Measurements from ENCODE around the gene MYCBP2.
"Not testable (repeated sequence)": the region's sequence is repeated elsewhere in the genome, so short reads cannot be mapped to it uniquely, and the experiment has no call there.

The MYCBP2 gene

DNA sequence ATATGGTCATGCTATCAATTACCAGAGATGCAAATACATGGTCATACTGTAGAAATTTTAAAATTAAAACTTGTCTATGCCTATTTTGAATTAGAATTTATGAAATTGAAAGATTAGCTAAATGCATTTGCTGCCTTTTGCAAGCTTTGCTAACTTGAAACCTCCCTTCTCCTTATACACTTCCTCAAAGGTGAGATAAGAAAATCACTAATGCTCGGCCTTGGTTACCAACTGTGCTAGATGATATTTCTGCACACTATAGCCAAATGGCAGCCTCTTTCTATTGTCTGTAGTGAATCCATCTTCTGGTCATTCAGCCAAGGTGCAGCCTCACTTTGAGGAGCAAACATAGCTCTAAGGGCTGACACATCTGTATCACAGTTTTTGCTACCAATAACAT is 31.1 kb upstream of the MYCBP2 start:
- Histone ChIP-seq H3K4me1 (ENCODE audit: control insufficient read depth, insufficient read depth, low read length) (no peaks in the 10 kb centered on the region), H3K36me3 (ENCODE audit: control insufficient read depth, insufficient read depth, low read length) (no peaks in the 10 kb centered on the region), H3K9ac (ENCODE audit: low read length) (no peak overlapping the region), H3K27ac (ENCODE audit: low read depth, low read length) (no peak overlapping the region), H3K27me3 (ENCODE audit: control insufficient read depth, insufficient read depth, low read length) (no peaks in the 10 kb centered on the region), H3K9me3 (ENCODE audit: control insufficient read depth, insufficient read depth, low read depth, low read length) (no peaks in the 10 kb centered on the region), H3K4me3 (ENCODE audit: low read depth, low read length) (no peak overlapping the region)

DNA sequence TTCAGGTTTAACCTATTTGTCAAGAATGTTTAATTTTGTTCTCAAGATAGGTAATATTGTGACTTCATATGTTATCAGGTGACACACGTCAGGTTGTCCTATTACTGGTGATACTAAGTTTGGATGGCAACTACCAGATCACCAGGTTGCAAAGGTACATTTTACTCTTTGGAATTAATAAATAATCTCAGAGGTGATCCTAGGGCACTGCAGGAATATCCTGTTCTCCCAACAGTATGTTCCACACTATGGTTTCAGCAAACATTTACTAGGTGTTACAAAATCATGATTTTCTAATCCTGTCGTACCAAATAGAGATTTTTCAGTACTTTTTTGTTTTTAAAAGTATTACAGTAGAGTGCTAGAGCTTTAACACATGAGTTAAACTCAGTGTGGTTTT is 29.3 kb upstream of the MYCBP2 start:
- H3K36me3 ChIP-seq (ENCODE audit: control insufficient read depth, insufficient read depth, low read length), result no peaks in the 10 kb centered on the region
- H3K9me3 ChIP-seq (ENCODE audit: control insufficient read depth, insufficient read depth, low read depth, low read length), result no peaks in the 10 kb centered on the region
- no peak overlapping the region for H3K9ac ChIP-seq (ENCODE audit: low read length)
- H3K27me3 ChIP-seq (ENCODE audit: control insufficient read depth, insufficient read depth, low read length), result no peaks in the 10 kb centered on the region
- H3K4me3 ChIP-seq (ENCODE audit: low read depth, low read length), result no peak overlapping the region
- no peak overlapping the region for H3K27ac ChIP-seq (ENCODE audit: low read depth, low read length)
- H3K4me1 ChIP-seq (ENCODE audit: control insufficient read depth, insufficient read depth, low read length), result no peaks in the 10 kb centered on the region

DNA sequence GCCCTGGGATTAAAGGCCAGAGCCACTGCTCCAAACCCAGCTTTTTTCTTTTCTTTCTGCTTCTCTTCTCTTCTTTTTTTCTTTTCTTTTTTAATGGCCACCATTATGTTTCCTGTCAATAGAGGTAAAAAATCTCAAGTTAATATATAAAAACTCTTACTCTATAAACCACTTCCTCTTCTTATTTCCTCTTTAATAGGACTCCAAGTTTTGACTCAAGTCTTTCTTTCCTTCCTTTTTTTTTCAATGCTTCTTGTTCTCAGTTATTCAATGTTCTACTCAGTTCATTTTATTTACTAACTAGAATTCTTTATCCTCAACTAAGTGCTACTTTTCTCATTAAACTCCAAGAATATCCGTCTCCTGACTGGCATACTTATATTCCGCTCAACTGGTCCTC is 27.1 kb upstream of the MYCBP2 start:
- H3K27ac ChIP-seq (ENCODE audit: low read depth, low read length), result no peak overlapping the region
- no peaks in the 10 kb centered on the region for H3K4me1 ChIP-seq (ENCODE audit: control insufficient read depth, insufficient read depth, low read length)
- no peak overlapping the region for H3K4me3 ChIP-seq (ENCODE audit: low read depth, low read length)
- H3K36me3 ChIP-seq (ENCODE audit: control insufficient read depth, insufficient read depth, low read length), result no peaks in the 10 kb centered on the region
- no peak overlapping the region for H3K9ac ChIP-seq (ENCODE audit: low read length)
- no peaks in the 10 kb centered on the region for H3K27me3 ChIP-seq (ENCODE audit: control insufficient read depth, insufficient read depth, low read length)
- H3K9me3 ChIP-seq (ENCODE audit: control insufficient read depth, insufficient read depth, low read depth, low read length), result no peaks in the 10 kb centered on the region

DNA sequence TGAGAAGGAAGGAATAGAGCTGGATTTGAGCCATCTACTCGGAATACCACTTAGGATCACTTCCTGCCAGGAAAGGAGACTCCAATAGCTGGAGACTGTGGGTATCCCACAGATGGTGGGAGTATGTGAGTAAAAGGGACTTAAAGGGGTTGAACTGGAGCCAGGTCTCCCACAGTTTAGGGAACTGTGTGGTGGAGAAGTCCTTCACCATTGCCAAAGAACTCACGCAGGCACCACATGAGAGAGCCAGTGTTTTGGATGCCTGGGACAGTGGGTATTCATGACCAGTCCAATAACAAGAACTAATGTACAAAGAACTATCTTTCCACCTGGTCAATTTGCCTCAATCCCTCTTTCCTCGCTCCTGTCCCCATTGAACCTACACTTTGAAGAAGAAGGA is 24.4 kb upstream of the MYCBP2 start:
- H3K4me1 ChIP-seq (ENCODE audit: control insufficient read depth, insufficient read depth, low read length), result no peaks in the 10 kb centered on the region
- no peaks in the 10 kb centered on the region for H3K36me3 ChIP-seq (ENCODE audit: control insufficient read depth, insufficient read depth, low read length)
- no peak overlapping the region for H3K4me3 ChIP-seq (ENCODE audit: low read depth, low read length)
- no peaks in the 10 kb centered on the region for H3K27me3 ChIP-seq (ENCODE audit: control insufficient read depth, insufficient read depth, low read length)
- H3K27ac ChIP-seq (ENCODE audit: low read depth, low read length), result no peak overlapping the region
- H3K9ac ChIP-seq (ENCODE audit: low read length), result no peak overlapping the region
- H3K9me3 ChIP-seq (ENCODE audit: control insufficient read depth, insufficient read depth, low read depth, low read length), result no peaks in the 10 kb centered on the region

DNA sequence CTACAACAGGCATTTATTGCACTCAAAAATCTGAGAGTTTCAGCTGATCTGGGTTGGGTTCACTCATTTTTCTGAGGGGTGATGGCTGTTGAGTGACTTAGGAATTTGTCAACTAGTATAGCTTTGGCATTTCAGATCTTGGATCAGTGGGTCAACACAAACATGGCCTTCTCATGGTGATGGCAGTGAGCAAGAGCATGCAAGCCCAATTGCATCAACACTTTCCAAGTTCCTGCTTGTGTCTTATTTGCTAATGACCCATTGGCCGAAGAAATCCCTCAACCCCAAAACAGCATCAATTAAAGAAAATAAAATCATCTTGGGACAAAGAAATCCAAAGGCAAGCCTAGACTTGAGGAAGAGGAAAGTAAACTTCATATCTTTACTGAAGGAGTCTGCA is 23.9 kb upstream of the MYCBP2 start:
- Histone ChIP-seq H3K27ac (ENCODE audit: low read depth, low read length) (no peak overlapping the region), H3K36me3 (ENCODE audit: control insufficient read depth, insufficient read depth, low read length) (no peaks in the 10 kb centered on the region), H3K9me3 (ENCODE audit: control insufficient read depth, insufficient read depth, low read depth, low read length) (no peaks in the 10 kb centered on the region), H3K4me3 (ENCODE audit: low read depth, low read length) (no peak overlapping the region), H3K4me1 (ENCODE audit: control insufficient read depth, insufficient read depth, low read length) (no peaks in the 10 kb centered on the region), H3K27me3 (ENCODE audit: control insufficient read depth, insufficient read depth, low read length) (no peaks in the 10 kb centered on the region), H3K9ac (ENCODE audit: low read length) (no peak overlapping the region)

DNA sequence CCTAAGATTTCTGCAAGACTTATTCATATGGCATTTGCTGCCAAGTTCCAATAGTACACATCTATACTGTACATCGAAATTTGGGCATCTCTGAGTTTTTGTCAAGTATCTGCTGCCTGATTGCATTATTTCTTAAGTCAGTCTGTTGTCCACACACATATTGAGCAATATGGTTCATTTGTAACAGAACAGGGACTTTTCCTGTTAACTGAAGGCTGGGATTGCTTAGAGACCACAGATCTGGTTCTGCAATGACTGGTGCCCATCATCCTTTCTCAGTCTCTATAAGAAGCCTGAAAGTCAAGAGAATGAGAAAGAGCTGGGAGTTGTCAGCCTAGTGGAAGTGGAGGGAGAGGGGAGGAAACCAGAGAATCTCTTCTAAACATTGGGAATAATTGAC is 22.5 kb upstream of the MYCBP2 start:
- Histone ChIP-seq H3K9me3 (ENCODE audit: control insufficient read depth, insufficient read depth, low read depth, low read length) (no peaks in the 10 kb centered on the region), H3K4me1 (ENCODE audit: control insufficient read depth, insufficient read depth, low read length) (no peaks in the 10 kb centered on the region), H3K27ac (ENCODE audit: low read depth, low read length) (no peak overlapping the region), H3K9ac (ENCODE audit: low read length) (no peak overlapping the region), H3K4me3 (ENCODE audit: low read depth, low read length) (no peak overlapping the region), H3K36me3 (ENCODE audit: control insufficient read depth, insufficient read depth, low read length) (no peaks in the 10 kb centered on the region), H3K27me3 (ENCODE audit: control insufficient read depth, insufficient read depth, low read length) (no peaks in the 10 kb centered on the region)

DNA sequence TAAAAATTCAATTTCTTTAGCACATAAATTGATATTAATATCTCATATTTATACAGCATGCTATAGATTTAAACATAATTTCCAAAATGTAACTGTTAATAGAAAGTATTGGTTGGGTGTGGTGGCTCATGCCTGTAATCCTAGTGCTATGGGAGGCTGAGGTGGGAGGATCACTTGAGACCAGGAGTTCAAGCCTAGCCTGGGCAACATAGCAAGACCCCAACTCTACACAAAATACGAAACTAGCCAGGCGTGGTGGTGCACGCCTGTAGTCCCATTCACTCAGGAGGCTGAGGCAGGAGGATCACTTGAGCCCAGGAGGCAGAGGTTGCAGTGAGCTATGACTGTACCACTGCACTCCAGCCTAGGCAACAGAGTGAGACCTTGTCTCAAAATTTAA is 20.5 kb upstream of the MYCBP2 start:
- H3K4me3 ChIP-seq (ENCODE audit: low read depth, low read length); H3K27ac ChIP-seq (ENCODE audit: low read depth, low read length); H3K9me3 ChIP-seq (ENCODE audit: control insufficient read depth, insufficient read depth, low read depth, low read length); H3K27me3 ChIP-seq (ENCODE audit: control insufficient read depth, insufficient read depth, low read length); H3K36me3 ChIP-seq (ENCODE audit: control insufficient read depth, insufficient read depth, low read length); H3K9ac ChIP-seq (ENCODE audit: low read length); H3K4me1 ChIP-seq (ENCODE audit: control insufficient read depth, insufficient read depth, low read length): not testable (repeated sequence)

DNA sequence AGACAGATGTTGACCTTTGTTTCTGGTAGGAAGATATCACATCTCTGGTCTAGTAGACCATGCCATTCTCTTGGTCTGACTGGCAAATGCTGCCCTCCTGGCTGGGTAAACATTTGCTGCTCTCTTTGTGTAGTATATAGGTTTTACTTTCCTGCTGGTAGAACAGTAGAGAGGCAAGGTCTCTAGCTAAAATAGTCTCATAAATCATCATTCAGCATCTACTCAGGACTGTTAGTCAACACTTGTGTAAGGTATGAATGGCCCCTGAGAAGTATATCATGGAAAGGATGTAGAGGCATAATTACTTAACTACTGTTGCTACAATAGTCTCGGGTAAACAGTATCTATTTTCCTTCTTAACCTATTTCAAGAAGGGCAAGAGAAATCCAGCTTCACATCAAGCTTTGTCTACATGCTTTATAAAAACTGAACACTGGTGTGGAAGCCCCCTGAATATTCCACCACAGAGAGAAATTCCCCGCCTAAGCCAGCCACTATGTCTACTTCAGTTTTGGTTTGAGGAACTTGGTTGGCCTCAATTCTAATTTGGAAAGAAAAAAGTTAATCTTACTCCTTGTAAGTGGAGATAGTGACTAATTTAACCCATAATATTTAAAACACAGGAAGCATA is 18.4 kb upstream of the MYCBP2 start:
- no peaks in the 10 kb centered on the region for H3K9me3 ChIP-seq (ENCODE audit: control insufficient read depth, insufficient read depth, low read depth, low read length)
- no peak overlapping the region for H3K9ac ChIP-seq (ENCODE audit: low read length)
- H3K27me3 ChIP-seq (ENCODE audit: control insufficient read depth, insufficient read depth, low read length), result no peaks in the 10 kb centered on the region
- H3K36me3 ChIP-seq (ENCODE audit: control insufficient read depth, insufficient read depth, low read length), result no peaks in the 10 kb centered on the region
- H3K4me3 ChIP-seq (ENCODE audit: low read depth, low read length), result no peak overlapping the region
- no peak overlapping the region for H3K27ac ChIP-seq (ENCODE audit: low read depth, low read length)
- H3K4me1 ChIP-seq (ENCODE audit: control insufficient read depth, insufficient read depth, low read length), result no peaks in the 10 kb centered on the region

DNA sequence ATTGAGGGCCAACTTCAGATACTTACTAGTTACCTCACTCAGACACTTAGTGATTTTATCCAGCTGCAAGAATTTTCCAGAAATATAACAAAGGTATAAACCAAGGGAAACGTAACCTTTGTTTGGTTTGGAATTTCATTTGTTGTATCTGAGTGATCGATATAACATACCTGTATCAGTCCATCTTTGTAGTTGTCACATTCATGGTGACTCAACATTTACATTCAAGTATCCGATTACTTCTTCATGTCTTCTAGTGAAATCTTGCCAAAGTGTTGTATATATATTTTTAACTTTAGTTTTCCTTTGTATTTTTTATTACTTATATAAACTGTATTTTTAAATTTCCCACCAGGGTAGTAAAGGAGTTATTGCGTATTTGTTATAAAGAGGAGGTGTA is 16.9 kb upstream of the MYCBP2 start:
- no peak overlapping the region for H3K9ac ChIP-seq (ENCODE audit: low read length)
- H3K36me3 ChIP-seq (ENCODE audit: control insufficient read depth, insufficient read depth, low read length), result no peaks in the 10 kb centered on the region
- H3K27ac ChIP-seq (ENCODE audit: low read depth, low read length), result no peak overlapping the region
- no peaks in the 10 kb centered on the region for H3K27me3 ChIP-seq (ENCODE audit: control insufficient read depth, insufficient read depth, low read length)
- no peak overlapping the region for H3K4me3 ChIP-seq (ENCODE audit: low read depth, low read length)
- H3K9me3 ChIP-seq (ENCODE audit: control insufficient read depth, insufficient read depth, low read depth, low read length), result no peaks in the 10 kb centered on the region
- H3K4me1 ChIP-seq (ENCODE audit: control insufficient read depth, insufficient read depth, low read length), result no peaks in the 10 kb centered on the region

DNA sequence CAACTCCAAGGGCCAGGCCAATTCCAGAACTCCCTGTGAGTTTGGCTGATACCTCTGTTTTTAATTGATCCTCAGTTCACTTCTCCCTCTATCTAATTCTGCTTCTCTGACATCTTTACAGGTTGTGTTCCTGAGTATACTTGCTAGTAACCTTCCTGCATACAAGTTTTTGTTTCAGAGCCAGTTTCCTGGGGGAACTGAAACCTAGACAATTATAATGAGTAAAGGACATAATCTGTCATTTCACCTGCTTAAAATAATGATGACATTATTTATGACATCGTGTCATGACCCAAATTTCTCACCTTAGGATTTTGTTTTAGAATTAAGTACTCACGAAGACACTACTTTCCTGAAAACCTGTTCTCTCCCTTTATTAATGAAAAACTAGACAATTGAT is 12.5 kb upstream of the MYCBP2 start:
- Histone ChIP-seq H3K4me3 (ENCODE audit: low read depth, low read length) (no peak overlapping the region), H3K27ac (ENCODE audit: low read depth, low read length) (no peak overlapping the region), H3K9me3 (ENCODE audit: control insufficient read depth, insufficient read depth, low read depth, low read length) (no peaks in the 10 kb centered on the region), H3K27me3 (ENCODE audit: control insufficient read depth, insufficient read depth, low read length) (no peaks in the 10 kb centered on the region), H3K9ac (ENCODE audit: low read length) (no peak overlapping the region), H3K36me3 (ENCODE audit: control insufficient read depth, insufficient read depth, low read length) (no peaks in the 10 kb centered on the region), H3K4me1 (ENCODE audit: control insufficient read depth, insufficient read depth, low read length) (no peaks in the 10 kb centered on the region)

DNA sequence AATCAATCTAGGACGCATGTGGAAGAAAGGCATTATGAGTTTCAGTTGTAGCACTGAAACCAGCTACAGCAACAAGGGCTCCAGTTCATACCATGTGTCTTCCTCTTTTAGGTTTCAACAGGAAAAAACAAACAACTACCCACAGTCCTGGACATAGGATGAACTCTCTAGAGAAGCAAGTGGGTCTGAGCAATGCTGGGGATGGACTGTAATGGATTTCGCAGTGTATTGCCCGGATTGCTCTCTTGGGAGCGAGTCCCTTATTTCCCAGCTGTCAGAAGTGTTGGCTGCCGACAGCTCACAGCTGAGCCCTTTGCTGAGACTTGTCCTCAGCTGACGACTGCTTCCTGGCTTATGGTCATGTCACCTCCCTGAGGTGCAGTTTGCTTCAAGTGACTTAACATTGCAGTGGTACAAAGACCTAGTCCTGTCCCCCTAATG is 12.1 kb upstream of the MYCBP2 start:
- no peaks in the 10 kb centered on the region for H3K9me3 ChIP-seq (ENCODE audit: control insufficient read depth, insufficient read depth, low read depth, low read length)
- no peaks in the 10 kb centered on the region for H3K27me3 ChIP-seq (ENCODE audit: control insufficient read depth, insufficient read depth, low read length)
- H3K9ac ChIP-seq (ENCODE audit: low read length), result no peak overlapping the region
- H3K4me1 ChIP-seq (ENCODE audit: control insufficient read depth, insufficient read depth, low read length), result no peaks in the 10 kb centered on the region
- no peak overlapping the region for H3K27ac ChIP-seq (ENCODE audit: low read depth, low read length)
- H3K4me3 ChIP-seq (ENCODE audit: low read depth, low read length), result no peak overlapping the region
- H3K36me3 ChIP-seq (ENCODE audit: control insufficient read depth, insufficient read depth, low read length), result no peaks in the 10 kb centered on the region

DNA sequence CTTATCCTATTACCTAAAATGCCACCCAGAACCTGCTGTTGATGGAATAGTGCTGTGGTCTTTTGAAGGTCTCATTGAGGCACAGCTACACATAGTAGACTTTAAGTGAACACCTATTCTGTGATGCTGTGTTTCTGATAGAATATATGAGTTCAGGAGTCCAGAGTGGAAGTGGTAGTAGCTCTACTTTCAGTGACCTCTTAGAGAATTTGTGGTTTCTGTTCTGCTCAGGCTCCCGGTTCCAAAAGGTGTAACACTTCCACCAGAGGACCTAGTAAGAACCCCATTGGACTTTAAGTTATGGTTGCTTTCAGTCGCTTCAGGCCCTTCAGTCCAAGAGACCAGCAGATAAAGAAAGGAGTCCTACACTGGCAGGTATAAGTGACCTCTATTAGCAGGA is 11.4 kb upstream of the MYCBP2 start:
- H3K4me1 ChIP-seq (ENCODE audit: control insufficient read depth, insufficient read depth, low read length), result peaks cover 3% of the 10 kb centered on the region; the same call in 1 of the 2 replicates
- no peaks in the 10 kb centered on the region for H3K36me3 ChIP-seq (ENCODE audit: control insufficient read depth, insufficient read depth, low read length)
- no peaks in the 10 kb centered on the region for H3K9me3 ChIP-seq (ENCODE audit: control insufficient read depth, insufficient read depth, low read depth, low read length)
- H3K27me3 ChIP-seq (ENCODE audit: control insufficient read depth, insufficient read depth, low read length), result no peaks in the 10 kb centered on the region
- no peak overlapping the region for H3K27ac ChIP-seq (ENCODE audit: low read depth, low read length)
- H3K9ac ChIP-seq (ENCODE audit: low read length), result no peak overlapping the region
- no peak overlapping the region for H3K4me3 ChIP-seq (ENCODE audit: low read depth, low read length)

Measured in HUES6 (cell line).